ENCODE results near the gene PALM.

GRCh38 chr19:674282-675151 is 34.2 kb upstream of the PALM start:
- TF ChIP-seq CTCF (IDR thresholded peaks at IDR 0.05): no peak
- no peak for TF ChIP-seq EZH2 (IDR thresholded peaks at IDR 0.05)
